ENCODE data around the gene LARP4B.

The LARP4B gene

GRCh38 chr10:759898-760477, 171.5 kb downstream of the LARP4B start:
- no peak for DNase-seq

Measured in CD4-positive, alpha-beta T cell treated with Interleukin-17A for 1 hour (primary cell).